Effector CD4-positive, alpha-beta T cell (primary cell): ENCODE data around the gene A2M.
A peak's percentile ranks its signal among the peaks of the same experiment; 100 is the strongest.

ENCODE experiments used
- DNase-seq: peaks from one replicate; pipeline ENCODE4 v3.0.0-alpha.2; 2020

Gene A2M

GRCh38 chr12:9071518-9071917 lies 44.2 kb downstream of the A2M start:
- no peak for DNase-seq

GRCh38 chr12:9070351-9070750 lies 45.4 kb downstream of the A2M start:
- no peak for DNase-seq

GRCh38 chr12:9068600-9068999 lies 47.1 kb downstream of the A2M start:
- DNase-seq: no peak

- DNase-seq: no peak
Measured at GRCh38 chr12:9068086-9068485, 47.6 kb downstream of the A2M start.

DNA sequence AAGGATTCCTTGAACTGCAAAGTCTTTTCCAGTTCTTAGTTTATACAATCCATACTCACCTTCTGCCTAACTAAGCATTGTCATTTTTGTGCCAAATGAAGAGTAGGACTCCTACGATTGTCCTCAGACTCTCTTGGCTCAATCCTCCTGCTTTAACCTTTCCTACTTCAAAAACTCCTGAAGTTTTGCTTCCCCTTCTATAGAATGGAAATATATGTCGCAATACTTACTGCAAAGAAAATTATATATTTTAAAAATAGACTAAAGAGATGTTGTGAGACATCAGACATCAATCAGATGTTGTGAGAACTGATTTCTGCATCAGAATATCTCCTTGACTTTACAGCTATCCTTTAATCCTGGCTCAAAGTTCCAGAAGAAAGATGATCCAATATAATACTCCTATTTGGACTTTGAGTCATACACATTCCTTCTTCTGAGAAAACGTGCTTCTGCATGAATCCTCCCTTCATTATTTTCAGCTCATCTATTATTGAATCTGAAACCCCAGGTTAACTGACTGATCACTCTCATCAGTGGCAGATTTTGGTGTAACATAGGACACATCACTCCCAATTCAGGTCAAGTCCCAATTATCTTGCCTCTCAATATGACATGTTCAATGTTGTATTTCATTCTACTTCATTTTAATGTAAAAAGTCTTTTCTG lies 48.8 kb downstream of the A2M start:
- DNase-seq: no peak

DNA sequence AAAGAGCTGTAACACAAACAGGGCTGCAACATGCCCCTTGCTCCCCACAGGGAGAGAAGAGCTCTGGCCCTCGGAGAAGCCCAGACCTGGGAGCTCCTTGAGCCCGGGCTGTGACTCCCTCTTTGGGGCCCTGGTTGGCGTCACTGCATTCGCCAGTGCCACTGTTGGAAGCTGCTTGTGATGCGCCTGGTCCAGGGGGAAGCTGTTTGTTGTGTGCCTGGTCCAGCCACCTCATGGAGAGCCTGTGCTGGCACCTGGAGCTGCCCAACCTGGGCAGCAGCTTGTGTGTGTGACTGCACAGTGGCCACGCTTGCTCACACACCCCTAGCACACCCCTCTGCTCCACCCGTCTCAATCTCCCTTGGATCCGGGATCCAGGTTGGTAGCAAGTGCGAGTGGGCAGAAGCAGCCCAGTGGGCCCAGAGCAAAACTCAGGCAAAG lies 49.5 kb downstream of the A2M start:
- DNase-seq: no peak

DNA sequence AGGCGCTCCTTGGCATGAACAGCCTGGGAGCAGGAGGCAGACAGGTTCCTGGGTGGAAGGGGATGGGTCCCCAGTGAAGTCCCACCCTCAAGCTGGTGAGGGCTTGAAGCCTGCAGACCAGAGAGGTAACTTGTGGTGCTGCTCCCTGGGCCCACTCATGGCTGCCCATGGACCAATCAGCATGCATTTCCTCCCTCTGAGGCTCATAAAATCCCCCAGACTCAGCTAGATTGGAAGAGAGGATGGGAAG lies 50.2 kb downstream of the A2M start:
- no peak for DNase-seq

- no peak for DNase-seq
Measured at GRCh38 chr12:9064815-9065606, 50.7 kb downstream of the A2M start.

- DNase-seq: peak; percentile 21
Measured at GRCh38 chr12:9064201-9064814, 51.4 kb downstream of the A2M start.

DNA sequence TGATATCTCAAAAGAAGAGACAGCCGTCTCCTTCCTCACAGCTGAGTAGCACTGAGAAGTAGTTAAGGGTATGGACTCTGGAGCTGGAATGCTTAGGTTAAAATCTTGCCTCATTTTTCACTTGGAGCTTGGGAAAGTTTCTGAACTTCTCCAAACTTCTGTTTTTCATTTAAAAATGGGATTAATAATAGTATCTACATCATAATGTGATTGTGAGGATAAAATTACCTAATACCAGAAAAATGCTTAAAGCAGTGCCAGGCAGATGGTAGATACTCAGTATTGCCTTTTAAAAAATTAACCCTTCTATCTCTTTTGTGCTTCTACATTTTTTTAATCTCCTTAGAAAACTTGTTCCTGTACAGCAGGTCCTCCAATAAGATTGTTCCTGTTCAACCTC lies 63.1 kb downstream of the A2M start:
- DNase-seq: no peak

- no peak for DNase-seq
Measured at GRCh38 chr12:9051158-9051550, 64.6 kb downstream of the A2M start.

GRCh38 chr12:9050521-9051157 lies 65.1 kb downstream of the A2M start:
- no peak for DNase-seq

DNA sequence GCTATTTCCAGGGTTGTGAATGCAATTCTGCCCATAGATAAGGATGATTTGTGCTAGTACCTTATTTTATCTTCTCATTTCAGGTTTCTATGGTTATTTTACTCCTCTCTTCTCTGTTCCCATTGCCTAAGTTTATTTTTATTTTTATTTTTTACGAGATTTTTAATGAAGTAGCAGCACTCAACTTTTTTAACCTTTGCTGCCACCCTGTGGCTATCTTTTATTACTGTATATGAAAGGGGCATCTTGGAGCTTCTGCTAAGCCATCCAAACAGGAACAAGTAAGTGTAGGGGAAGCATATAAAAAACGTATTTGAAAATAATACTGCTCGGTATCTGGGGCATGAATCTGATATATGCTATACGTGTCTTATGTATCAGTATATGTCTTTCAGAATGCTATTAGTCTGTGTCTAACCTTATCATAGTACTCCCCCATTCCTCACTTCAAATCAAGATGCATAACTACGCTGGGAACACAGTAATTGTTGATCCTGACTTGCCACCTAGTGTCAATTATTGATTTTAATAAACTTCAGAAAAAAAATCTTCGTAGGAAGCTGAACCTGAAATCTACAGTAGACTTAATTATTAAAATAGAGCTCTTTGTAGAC lies 66.1 kb downstream of the A2M start:
- peak; percentile 30 for DNase-seq

DNA sequence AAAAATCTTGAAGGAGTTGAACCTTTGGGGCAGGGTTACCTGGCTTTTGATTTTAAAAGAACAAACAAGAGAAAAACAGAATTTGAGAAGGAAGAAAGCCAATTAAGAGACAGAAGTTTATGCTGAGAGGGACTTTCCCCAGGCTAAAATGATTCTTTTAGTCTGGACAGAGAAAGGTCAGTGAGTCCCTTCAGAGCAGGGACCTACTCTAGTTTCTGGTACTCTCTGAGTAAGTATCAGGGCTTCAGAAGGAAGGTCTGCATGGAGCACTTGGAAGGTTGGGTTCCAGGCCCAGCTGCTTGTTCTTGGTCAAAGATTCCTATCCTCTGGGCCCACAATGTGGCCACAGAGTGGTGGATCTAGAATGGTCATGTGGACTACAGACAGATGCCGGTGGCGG lies 66.8 kb downstream of the A2M start:
- DNase-seq: no peak

GRCh38 chr12:9047105-9047504 lies 68.6 kb downstream of the A2M start:
- DNase-seq: no peak

- no peak for DNase-seq
Measured at GRCh38 chr12:9043766-9044165, 72.0 kb downstream of the A2M start.

GRCh38 chr12:9041321-9041720 lies 74.4 kb downstream of the A2M start:
- no peak for DNase-seq

DNA sequence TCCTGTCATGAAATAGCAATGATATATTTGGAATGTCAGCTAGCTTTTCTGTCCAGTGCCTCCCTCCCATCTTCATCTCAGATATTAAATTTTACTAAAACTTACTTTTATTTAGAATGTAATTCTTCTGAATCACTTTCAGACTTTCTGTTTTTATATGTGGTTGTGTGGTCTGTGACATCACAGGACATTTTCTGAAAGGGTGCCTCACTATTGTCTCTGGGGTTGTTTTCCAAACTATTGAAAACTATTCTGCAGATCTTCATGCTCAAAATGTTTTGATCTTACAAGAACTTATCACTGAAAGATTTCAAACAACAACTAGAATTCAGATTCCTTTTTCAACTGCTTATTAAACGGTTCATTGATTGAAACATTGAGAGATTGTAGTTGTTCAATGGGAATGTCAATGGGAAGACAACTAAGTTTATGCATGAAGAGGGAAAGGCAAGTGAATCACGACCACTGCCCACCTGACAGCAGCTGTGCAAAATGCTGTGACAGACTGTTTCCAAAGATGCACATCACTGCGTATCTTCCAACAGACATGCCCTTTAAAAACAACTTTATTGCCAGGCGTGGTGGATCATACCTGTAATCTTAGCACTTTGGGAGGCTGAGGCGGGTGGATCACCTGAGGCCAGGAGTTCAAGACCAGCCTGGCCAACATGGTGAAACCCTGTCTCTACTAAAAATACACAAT lies 75.1 kb downstream of the A2M start:
- no peak for DNase-seq

GRCh38 chr12:9039397-9039977 lies 76.2 kb downstream of the A2M start:
- peak; percentile 12 for DNase-seq

GRCh38 chr12:9037431-9037830 lies 78.3 kb downstream of the A2M start:
- no peak for DNase-seq

GRCh38 chr12:9036227-9036626 lies 79.5 kb downstream of the A2M start:
- DNase-seq: no peak

GRCh38 chr12:9034095-9034494 lies 81.6 kb downstream of the A2M start:
- DNase-seq: no peak
